MV-4-11 (cell line): ENCODE results near the gene ANTKMT.

Experiments
- DNase-seq: peaks from one replicate; lab custom pipeline; 2025; lab: John Stamatoyannopoulos, UW

The ANTKMT gene

GRCh38 chr16:764848-765487 lies 44.0 kb downstream of the ANTKMT start:
- no peak for DNase-seq

DNA sequence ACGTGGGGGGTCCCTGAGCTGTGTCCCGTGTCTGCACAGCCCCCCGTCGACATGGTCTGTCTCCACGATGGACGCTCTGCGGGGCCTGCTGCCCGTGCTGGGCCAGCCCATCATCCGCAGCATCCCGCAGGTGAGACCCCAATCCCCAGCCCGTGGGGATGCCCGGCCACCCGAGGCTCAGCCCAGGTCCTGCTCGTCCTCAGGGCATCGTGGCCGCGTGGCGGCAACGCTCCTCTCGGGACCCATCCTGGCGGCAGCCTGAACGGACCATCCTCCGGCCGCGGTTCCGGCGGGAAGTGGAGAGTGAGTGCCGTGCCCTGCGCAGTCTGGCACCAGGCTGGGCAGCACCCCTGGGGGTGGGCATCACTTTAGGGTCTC lies 44.5 kb downstream of the ANTKMT start:
- DNase-seq, result no peak

DNA sequence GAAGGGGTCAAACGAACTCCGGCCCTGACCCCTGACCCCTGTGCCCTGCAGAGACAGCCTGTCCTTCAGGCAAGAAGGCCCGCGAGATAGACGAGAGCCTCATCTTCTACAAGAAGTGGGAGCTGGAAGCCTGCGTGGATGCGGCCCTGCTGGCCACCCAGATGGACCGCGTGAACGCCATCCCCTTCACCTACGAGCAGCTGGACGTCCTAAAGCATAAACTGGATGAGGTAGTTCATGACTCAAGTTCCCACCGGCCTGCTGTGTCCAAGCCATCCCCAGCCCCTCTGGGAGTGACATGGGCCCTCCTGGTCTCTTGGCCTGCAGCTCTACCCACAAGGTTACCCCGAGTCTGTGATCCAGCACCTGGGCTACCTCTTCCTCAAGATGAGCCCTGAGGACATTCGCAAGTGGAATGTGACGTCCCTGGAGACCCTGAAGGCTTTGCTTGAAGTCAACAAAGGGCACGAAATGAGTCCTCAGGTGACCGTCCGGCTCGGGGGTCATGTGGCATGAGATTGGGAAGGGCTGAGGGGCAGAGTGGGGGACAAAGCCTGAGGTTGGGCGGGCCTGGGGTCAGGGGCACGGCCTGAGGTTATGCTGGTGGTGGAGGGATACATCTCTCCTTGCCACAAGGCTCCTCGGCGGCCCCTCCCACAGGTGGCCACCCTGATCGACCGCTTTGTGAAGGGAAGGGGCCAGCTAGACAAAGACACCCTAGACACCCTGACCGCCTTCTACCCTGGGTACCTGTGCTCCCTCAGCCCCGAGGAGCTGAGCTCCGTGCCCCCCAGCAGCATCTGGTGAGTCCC lies 45.3 kb downstream of the ANTKMT start:
- DNase-seq, result no peak

- DNase-seq, result no peak
These were observed 46.1 kb downstream of the ANTKMT start for GRCh38 chr16:766820-767640.

DNA sequence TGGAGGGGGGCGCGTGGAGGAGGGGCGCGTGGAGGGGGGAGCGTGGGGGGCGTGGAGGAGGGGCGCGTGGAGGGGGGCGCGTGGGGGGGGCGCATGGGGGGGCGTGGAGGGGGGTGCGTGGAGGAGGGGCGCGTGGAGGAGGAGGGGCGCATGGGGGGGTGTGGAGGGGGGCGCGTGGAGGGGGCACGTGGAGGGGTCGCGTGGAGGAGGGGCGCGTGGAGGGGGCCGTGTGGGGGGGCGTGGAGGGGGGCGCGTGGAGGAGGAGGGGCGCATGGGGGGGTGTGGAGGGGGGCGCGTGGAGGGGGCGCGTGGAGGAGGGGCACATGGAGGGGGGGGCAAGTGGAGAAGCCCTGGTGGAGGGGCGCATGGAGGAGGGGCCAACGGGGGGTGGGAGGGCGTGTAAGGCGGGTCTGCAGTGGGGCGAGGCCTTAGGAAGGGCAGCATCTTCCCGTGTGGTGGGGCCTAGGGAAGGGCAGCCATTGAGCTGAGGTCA lies 46.8 kb downstream of the ANTKMT start:
- DNase-seq, result no peak

DNA sequence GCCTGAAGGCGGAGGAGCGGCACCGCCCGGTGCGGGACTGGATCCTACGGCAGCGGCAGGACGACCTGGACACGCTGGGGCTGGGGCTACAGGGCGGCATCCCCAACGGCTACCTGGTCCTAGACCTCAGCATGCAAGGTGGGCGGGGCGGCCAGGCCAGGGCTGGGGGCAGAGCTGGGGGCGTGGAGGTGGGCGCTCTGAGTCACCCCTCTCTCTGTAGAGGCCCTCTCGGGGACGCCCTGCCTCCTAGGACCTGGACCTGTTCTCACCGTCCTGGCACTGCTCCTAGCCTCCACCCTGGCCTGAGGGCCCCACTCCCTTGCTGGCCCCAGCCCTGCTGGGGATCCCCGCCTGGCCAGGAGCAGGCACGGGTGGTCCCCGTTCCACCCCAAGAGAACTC lies 47.5 kb downstream of the ANTKMT start:
- DNase-seq, result no peak

- DNase-seq, result no peak
These were observed 48.3 kb downstream of the ANTKMT start for GRCh38 chr16:769184-769784.

DNA sequence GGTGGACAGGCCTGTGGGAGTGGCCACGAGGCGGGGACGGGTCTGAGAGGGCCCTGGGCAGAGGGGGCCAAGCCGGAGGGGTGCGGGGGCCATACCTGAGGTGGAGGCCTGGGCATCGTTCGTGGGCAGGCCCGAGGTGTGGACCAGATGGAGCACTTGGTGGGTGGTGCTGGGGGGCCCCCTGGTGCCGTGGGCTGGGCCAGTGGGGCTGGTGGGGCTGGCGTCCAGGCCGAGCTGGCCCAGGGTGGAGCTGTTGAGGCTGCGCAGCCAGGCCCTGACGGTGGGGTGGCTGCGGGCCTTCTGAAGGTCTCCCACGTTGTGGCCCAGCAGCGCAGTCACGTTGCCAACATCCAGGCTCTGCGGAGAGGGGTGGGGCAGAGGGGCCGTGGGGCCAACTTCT lies 49.0 kb downstream of the ANTKMT start:
- DNase-seq, result no peak

DNA sequence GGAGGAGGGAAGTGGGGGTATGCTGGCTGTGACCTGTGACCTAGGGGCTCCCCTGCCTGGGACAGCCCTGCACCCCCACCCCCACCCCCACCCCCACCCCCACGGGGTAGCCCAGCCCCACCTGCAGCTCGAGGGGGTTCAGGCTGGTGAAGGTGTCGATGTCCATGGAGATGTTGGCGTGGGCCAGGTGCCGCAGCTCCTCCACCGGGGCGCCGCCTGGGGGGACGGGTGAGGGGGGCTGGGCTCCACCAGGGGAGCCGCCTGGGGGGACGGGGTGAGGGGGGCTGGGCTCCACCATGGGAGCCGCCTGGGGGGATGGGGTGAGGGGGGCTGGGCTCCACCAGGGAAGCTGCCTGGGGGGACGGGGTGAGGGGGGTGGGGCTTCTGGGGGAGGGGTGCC lies 49.5 kb downstream of the ANTKMT start:
- no peak for DNase-seq
